Ishikawa (cell line): ENCODE results near the gene KCNC2.

Source experiments
- CEBPB ChIP-seq: IDR thresholded peaks from 2 replicates; pipeline ENCODE4 v1.6.1; 2012
- EGR1 ChIP-seq: IDR thresholded peaks from 2 replicates; pipeline ENCODE4 v1.6.1; 2012
- EP300 ChIP-seq: IDR thresholded peaks from 2 replicates; pipeline ENCODE4 v1.6.1; 2012; ENCODE audit warnings: borderline replicate concordance
- MAX ChIP-seq: IDR thresholded peaks from 2 replicates; pipeline ENCODE4 v1.6.1; 2012
- RAD21 ChIP-seq: IDR thresholded peaks from 2 replicates; pipeline ENCODE4 v1.6.1; 2012; ENCODE audit warnings: low read depth
- REST ChIP-seq: IDR thresholded peaks from 2 replicates; pipeline ENCODE4 v1.6.1; 2012; ENCODE audit warnings: low read depth, mild to moderate bottlenecking
- TAF1 ChIP-seq: IDR thresholded peaks from 2 replicates; pipeline ENCODE4 v1.6.1; 2012; ENCODE audit warnings: low read depth, mild to moderate bottlenecking
- TEAD4 ChIP-seq: IDR thresholded peaks from 2 replicates; pipeline ENCODE4 v1.6.1; 2012
- USF1 ChIP-seq: IDR thresholded peaks from 2 replicates; pipeline ENCODE4 v1.6.1; 2012
- YY1 ChIP-seq: IDR thresholded peaks from 2 replicates; pipeline ENCODE4 v1.6.1; 2012; ENCODE audit warnings: low read depth
- ZBTB7A ChIP-seq: IDR thresholded peaks from 2 replicates; pipeline ENCODE4 v1.6.1; 2012; ENCODE audit warnings: low read depth

GRCh38 chr12:75227132-75227531 lies 17.5 kb upstream of the KCNC2 start:
- TF ChIP-seq RAD21 (no peak), REST (no peak), EGR1 (no peak), ZBTB7A (no peak), TAF1 (no peak), USF1 (no peak), EP300 (no peak), YY1 (no peak), CEBPB (no peak), MAX (no peak), TEAD4 (no peak)
